Pancreas (tissue), 10 donors: ENCODE results near the gene RANBP1. TPM values are rescaled to one million over a fixed set of nuclear protein-coding genes. Genes with fewer than 3 reads are reported as not detected.

Source experiments
- ATAC-seq, 4 donors: fragments of 200-7000 bp; cut with Tn5 transposase; one replicate each; pipeline versions ENCODE4 v1.8.0 to v1.9.1; 2020; ENCODE audit warnings: mild to moderate bottlenecking in 4 of 4, moderate library complexity in 4 of 4
- DNase-seq, 6 donors: peaks; one replicate each; pipeline ENCODE4 v3.0.0-alpha.2; 2020
- FAIRE-seq: peaks from 2 replicates; lab custom pipeline; 2012; peaks lifted over from hg19 to GRCh38; lab: Jason Lieb, UNC
- H3K27ac ChIP-seq, 4 donors: fragments of 200-600 bp; sonication (generic); 1 replicate in 3 of 4; 2 replicates in 1 of 4; pipeline versions ENCODE4 v1.5.0 to v1.8.0; 2020
- H3K27me3 ChIP-seq, 4 donors: fragments of 200-600 bp; one replicate each; pipeline ENCODE4 v1.8.0; 2021
- H3K36me3 ChIP-seq, 3 donors: fragments of 200-600 bp; sonication (generic) in 1 of 3; one replicate each; pipeline versions ENCODE4 v1.5.0 to v1.8.0; 2020 to 2021
- H3K4me1 ChIP-seq, 3 donors: fragments of 200-600 bp; one replicate each; pipeline ENCODE4 v1.8.0; 2021
- H3K4me3 ChIP-seq, 4 donors: fragments of 200-600 bp; sonication (generic) in 2 of 4; one replicate each; pipeline versions ENCODE4 v1.5.0 to v1.8.0; 2020 to 2021
- H3K9me3 ChIP-seq, 4 donors: fragments of 200-600 bp; one replicate each; pipeline ENCODE4 v1.8.0; 2021
- WGBS, 2 donors: extraction: QIAGEN DNeasy Blood & Tissue Kit; methylation state at CpG; one replicate each; pipeline ENCODE4 v1.1.7; 2013; 5-methylcytosine and 5-hydroxymethylcytosine counted together
- intact Hi-C, 3 donors: fragments of 100-400 bp; cut with DNase I; formaldehyde crosslinking; loops; one replicate each; pipeline versions ENCODE4 v1.11.1 to v1.14.2; 2022
- polyA plus RNA-seq, 2 donors: library from polyadenylated mRNA; stranded (reverse); fragments of 200-250 nt; gene quantifications; one replicate each; pipeline ENCODE4 v1.2.3, GENCODE V29; 2013
- total RNA-seq, 6 donors: library from RNA; stranded (reverse); fragmentation: NEBNext Ultra II Directional in 4 of 6; extraction: Animal tissue kit (Norgen Biotek cat#: 25700) in 4 of 6; gene quantifications; one replicate each; pipeline versions ENCODE4 v1.2.1 to v1.2.4, GENCODE V29; 2021 to 2023
- TF ChIP-seq, protein P1 (sequence below), 4 donors: fragments of 200-600 bp; sonication (generic) in 3 of 4; IDR thresholded peaks; one replicate each; pipeline versions ENCODE4 v1.5.0 to v1.8.0; 2021; ENCODE audit warnings: antibody characterized with exemption in 4 of 4
- donor health status: healthy with polysubstance abuse.
- donor health status: DM: no; HTN: no; CAD: no; lungs with moderate emphysema.
- donor health status: DM: no; HTN: no; CAD: no.
- donor health status: control.
- donor health status: control.
- donor health status: Bipolar disorder and iron deficiency.
- donor health status: DM: yes; HTN: yes; CAD: no.
- donor health status: DM: no; HTN: no; CAD: no.
- donor health status: DM: no; HTN: no; CAD: no.
- donor health status: DM: yes; HTN: yes; CAD: no.

The RANBP1 gene
- total and polyA plus RNA-seq, 8 donors: 25.1 to 44.0 (median 34.3) TPM

DNA sequence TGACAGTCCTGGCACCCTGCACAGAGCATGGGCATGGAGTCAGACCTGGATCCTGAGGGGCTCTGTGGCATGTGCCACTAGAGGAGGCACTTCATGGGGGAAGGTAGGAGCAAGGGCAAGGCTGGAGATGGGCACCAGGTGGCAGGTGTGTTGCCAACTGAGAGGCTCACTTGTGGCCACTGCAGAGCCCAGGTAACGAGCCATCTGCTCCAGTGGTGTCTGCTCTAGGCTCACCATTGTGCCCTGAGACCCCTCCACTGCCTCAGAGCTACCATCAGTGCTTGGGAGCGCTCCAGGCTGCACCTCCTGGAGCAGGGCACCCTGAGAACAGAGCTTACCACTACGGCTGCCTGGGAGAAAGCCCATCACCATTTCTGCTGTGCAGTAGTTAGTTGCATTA, 14.4 kb downstream of the RANBP1 start:
- Histone ChIP-seq H3K4me3 (peak overlapping the region in 1 of 4 donors; percentile 99), H3K36me3 (peaks cover 0 to 10% (median 0%) of the 10 kb centered on the region in 3 donors), H3K4me1 (peaks cover 0 to 6% (median 6%) of the 10 kb centered on the region in 3 donors), H3K27me3 (no peaks in the 10 kb centered on the region), H3K27ac (peak overlapping the region in 3 of 4 donors; percentile 78 to 90 (median 86)), H3K9me3 (no peaks in the 10 kb centered on the region)
- FAIRE-seq (no peak), ATAC-seq (peak in 3 of 4 donors; percentile 20 to 27 (median 24)), DNase-seq (no peak)
- 68 to 79% methylated on average over 3 of the region's 3 CpGs for WGBS, 2 donors
- TF ChIP-seq, protein P1, sequence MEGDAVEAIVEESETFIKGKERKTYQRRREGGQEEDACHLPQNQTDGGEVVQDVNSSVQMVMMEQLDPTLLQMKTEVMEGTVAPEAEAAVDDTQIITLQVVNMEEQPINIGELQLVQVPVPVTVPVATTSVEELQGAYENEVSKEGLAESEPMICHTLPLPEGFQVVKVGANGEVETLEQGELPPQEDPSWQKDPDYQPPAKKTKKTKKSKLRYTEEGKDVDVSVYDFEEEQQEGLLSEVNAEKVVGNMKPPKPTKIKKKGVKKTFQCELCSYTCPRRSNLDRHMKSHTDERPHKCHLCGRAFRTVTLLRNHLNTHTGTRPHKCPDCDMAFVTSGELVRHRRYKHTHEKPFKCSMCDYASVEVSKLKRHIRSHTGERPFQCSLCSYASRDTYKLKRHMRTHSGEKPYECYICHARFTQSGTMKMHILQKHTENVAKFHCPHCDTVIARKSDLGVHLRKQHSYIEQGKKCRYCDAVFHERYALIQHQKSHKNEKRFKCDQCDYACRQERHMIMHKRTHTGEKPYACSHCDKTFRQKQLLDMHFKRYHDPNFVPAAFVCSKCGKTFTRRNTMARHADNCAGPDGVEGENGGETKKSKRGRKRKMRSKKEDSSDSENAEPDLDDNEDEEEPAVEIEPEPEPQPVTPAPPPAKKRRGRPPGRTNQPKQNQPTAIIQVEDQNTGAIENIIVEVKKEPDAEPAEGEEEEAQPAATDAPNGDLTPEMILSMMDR (IDR thresholded peaks at IDR 0.05): no peak
- intact Hi-C loops: no loop called here

DNA sequence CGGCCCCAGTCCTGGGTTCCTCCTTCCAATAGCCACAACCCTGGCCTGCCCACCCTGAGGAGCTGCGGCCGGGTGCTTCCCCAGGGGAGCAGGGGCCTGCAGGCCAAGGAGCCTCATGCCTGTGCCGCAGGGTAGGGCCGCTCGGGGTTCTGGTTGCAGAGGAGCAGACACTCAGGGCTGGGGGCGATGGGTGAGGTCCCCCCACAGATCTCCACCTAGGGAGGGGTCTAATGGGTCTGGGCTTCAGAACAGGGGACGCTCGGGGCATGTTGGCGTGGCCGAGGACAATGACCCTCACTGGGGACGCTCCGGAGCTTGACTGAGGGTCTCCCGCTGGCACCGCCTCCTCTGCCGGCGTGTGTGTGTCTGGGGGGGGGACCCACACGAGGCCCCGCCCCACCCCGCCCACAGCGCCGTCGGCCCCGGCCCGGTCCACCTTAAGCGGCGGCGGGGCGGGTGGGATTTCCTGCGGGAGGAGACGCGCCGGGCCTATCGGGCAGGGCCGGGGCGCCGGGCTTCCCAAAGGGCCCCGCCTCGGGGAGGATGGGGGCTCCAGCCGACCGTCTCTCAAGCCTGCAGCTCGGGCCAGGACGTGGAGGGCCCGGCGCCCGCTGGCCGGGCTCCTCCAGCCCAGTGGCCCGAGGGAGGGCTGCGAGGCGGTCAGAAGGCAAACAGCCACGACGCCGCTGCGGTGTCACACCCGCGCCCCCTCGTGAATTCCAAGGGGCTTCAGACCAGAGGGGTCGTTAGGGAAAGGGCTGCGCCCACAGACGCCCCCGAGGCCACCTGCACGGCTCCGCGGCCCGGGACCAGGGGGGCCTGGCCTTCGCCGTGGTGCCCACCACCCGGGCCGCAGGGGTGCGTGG, 15.1 kb downstream of the RANBP1 start:
- peaks cover 0 to 10% (median 0%) of the 10 kb centered on the region in 3 donors for H3K36me3 ChIP-seq
- peaks cover 0 to 6% (median 6%) of the 10 kb centered on the region in 3 donors for H3K4me1 ChIP-seq
- H3K27me3 ChIP-seq: no peaks in the 10 kb centered on the region
- H3K9me3 ChIP-seq: no peaks in the 10 kb centered on the region
- 7 to 14% methylated on average over 35 to 70 of the region's 70 CpGs for WGBS, 2 donors
- DNase-seq (peak; percentile 71 to 93 (median 82)), ATAC-seq (peak; percentile 88 to 92 (median 89)), FAIRE-seq (no peak)
- H3K27ac ChIP-seq: peak overlapping the region; percentile 78 to 90 (median 84)
- intact Hi-C loops: no loop called here
- TF ChIP-seq, protein P1 (IDR thresholded peaks at IDR 0.05): no peak
- peak overlapping the region; percentile 93 to 99 (median 97) for H3K4me3 ChIP-seq

DNA sequence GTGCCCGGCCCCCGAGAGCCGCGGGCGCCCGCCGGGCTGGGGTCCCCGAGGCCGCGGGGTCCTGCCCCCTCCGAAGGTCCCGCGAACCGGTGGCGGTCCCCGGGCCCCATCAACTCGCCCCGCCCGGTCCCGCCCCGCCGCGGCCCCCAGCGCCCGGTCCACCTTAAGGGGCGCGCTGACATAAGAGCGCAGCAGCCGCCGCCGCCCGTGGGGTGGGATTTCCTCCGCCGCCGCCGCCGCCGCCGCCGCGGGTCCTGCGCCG, 15.6 kb downstream of the RANBP1 start, which contains the start of gene ZDHHC8:
Gene ZDHHC8 (plus strand): TSS at position 208 of the 262 bp plus-strand sequence. CDS start 144 bp downstream, outside the sequence.
- ATAC-seq (peak; percentile 35 to 74 (median 61)), DNase-seq (peak in 1 of 6 donors; percentile 78)
- WGBS, 2 donors: 0 to 1% methylated on average over 7 to 43 of the region's 43 CpGs

DNA sequence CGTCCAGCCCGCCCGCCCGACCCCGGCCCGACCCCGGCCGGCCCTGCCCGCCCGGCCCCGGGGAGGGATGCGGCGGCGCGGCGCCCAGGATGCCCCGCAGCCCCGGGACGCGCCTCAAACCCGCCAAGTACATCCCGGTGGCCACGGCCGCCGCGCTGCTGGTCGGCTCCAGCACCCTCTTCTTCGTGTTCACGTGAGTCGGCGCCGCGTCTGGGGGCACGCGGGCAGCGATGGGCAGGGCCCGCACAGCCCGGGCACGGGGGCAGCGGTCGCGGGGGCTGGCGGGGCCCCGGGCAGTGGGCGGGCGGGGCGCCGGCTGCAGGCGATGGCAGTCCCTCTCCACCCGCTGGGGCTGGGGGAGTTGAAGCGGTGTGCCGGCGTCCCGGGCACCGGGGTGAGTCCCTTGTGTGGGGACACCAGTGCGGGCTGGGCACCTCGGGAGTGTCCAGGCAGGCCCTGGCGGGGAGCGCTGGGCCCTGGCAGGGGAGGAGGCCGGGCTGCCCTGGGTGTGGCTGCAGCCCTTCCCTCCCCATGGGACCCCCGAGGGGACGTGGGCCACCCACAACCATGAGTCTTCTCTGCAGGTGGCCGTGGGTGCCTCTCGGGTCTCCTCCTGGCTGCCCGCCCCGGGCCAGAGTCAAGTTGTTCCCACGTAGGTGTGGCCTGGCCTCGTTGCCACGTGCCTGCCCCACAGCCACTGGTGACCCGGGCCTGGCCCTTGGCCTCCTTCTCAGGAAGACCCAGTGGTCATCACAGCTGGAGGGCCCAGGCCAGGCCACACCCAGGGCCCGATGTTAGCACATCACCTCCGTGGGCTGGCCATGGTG, 16.2 kb downstream of the RANBP1 start:
- Histone ChIP-seq H3K27me3 (no peaks in the 10 kb centered on the region), H3K27ac (peak overlapping the region in 2 of 4 donors; percentile 3 to 42), H3K4me3 (peak overlapping the region; percentile 84 to 99 (median 96)), H3K36me3 (peaks cover 0 to under 1% (median 0%) of the 10 kb centered on the region in 3 donors), H3K4me1 (peaks cover 0 to 6% (median 6%) of the 10 kb centered on the region in 3 donors), H3K9me3 (no peaks in the 10 kb centered on the region)
- DNase-seq (peak in 3 of 6 donors; percentile 46 to 88 (median 69)), FAIRE-seq (no peak), ATAC-seq (peak in 3 of 4 donors; percentile 1 to 3 (median 2))
- WGBS, 2 donors: 0% methylated on average over 21 to 72 of the region's 72 CpGs
- intact Hi-C loops: no loop called here
- TF ChIP-seq, protein P1 (IDR thresholded peaks at IDR 0.05): no peak

More for the DNA sequence above, 15.6 kb downstream of the RANBP1 start, which contains the start of gene ZDHHC8:
- H3K27me3 ChIP-seq: no peaks in the 10 kb centered on the region
- peak within 1 kb of the TSS; percentile 93 to 99 (median 97) for H3K4me3 ChIP-seq
- no peaks in the 10 kb centered on the region for H3K9me3 ChIP-seq
- intact Hi-C loops: no loop called here
- H3K4me1 ChIP-seq: peaks cover 0 to 6% (median 6%) of the 10 kb centered on the region in 3 donors
- peak within 1 kb of the TSS; percentile 78 to 90 (median 84) for H3K27ac ChIP-seq
- no peak for FAIRE-seq
- peaks cover 0 to 6% (median 0%) of the 10 kb centered on the region in 3 donors for H3K36me3 ChIP-seq
- TF ChIP-seq, protein P1 (IDR thresholded peaks at IDR 0.05): no peak
